Upper lobe of left lung (tissue), 6 donors: ENCODE results near the gene NFATC2. TPM values are rescaled to one million over a fixed set of nuclear protein-coding genes. Genes with fewer than 3 reads are reported as not detected.

Experiments used
- ATAC-seq, 2 donors: fragments of 200-7000 bp; cut with Tn5 transposase; one replicate each; pipeline ENCODE4 v1.9.1; 2022; ENCODE audit warnings: mild to moderate bottlenecking in 2 of 2, moderate library complexity in 2 of 2; ENCODE audit not compliant: low FRiP score in 2 of 2
- DNase-seq, 2 donors: peaks; one replicate each; pipeline ENCODE4 v3.0.0-alpha.2; 2019 to 2020
- H3K27ac ChIP-seq, 4 donors: fragments of 200-600 bp; sonication (generic); one replicate each; pipeline ENCODE4 v1.5.1; 2016 to 2019
- H3K27me3 ChIP-seq, 4 donors: fragments of 200-600 bp; sonication (generic); one replicate each; pipeline ENCODE4 v1.5.1; 2017 to 2019
- H3K36me3 ChIP-seq, 4 donors: fragments of 200-600 bp; sonication (generic); one replicate each; pipeline ENCODE4 v1.5.1; 2016 to 2019
- H3K4me1 ChIP-seq, 4 donors: fragments of 200-600 bp; sonication (generic); one replicate each; pipeline ENCODE4 v1.5.1; 2018 to 2019
- H3K4me3 ChIP-seq, 4 donors: fragments of 200-600 bp; sonication (generic); one replicate each; pipeline ENCODE4 v1.5.1; 2017 to 2019; ENCODE audit warnings: mild to moderate bottlenecking in 2 of 4, moderate library complexity in 1 of 4
- H3K9me3 ChIP-seq, 4 donors: fragments of 200-600 bp; sonication (generic); one replicate each; pipeline ENCODE4 v1.5.1; 2018 to 2019
- CTCF ChIP-seq, 6 experiments: fragments of 450-650 bp in 4 of 6; fragments of 200-600 bp in 2 of 6; sonication (generic) in 2 of 6; IDR thresholded peaks; one replicate each; pipeline ENCODE4 v1.5.1; 2016 to 2019; ENCODE audit warnings: antibody characterized with exemption in 6 of 6
- EP300 ChIP-seq, 4 donors: sonication (generic); formaldehyde crosslinking; IDR thresholded peaks; one replicate each; pipeline ENCODE4 v1.5.1; 2017; ENCODE audit warnings: antibody characterized with exemption in 4 of 4, control low read depth in 2 of 4
- POLR2A ChIP-seq, 4 donors: fragments of 450-650 bp; IDR thresholded peaks; one replicate each; pipeline ENCODE4 v1.5.1; 2016 to 2017; ENCODE audit warnings: antibody characterized with exemption in 4 of 4, mild to moderate bottlenecking in 2 of 4
- POLR2AphosphoS5 ChIP-seq, 2 donors: sonication (generic); formaldehyde crosslinking; IDR thresholded peaks; one replicate each; pipeline ENCODE4 v1.5.1; 2017; ENCODE audit warnings: antibody characterized with exemption in 2 of 2
- WGBS, 2 donors: methylation state at CpG; one replicate each; pipeline ENCODE4 v1.1.5; 2017 to 2018; 5-methylcytosine and 5-hydroxymethylcytosine counted together
- total RNA-seq, 6 donors: library from RNA; depleted of rRNA in 4 of 6; stranded (reverse); fragments of >200 nt in 4 of 6; gene quantifications; one replicate each; pipeline versions ENCODE4 v1.1.0 to v1.2.1, GENCODE V29; 2016 to 2021
- donor health status: DM: no; HTN: no; CAD: no; lungs with moderate emphysema.
- donor health status: DM: no; HTN: yes; CAD: no; lungs with severe emphysema.

The NFATC2 gene
- total RNA-seq, 6 donors from 2014 or later, result 5.1 to 28.1 (median 7.6) TPM

- TF ChIP-seq EP300 (IDR thresholded peaks at IDR 0.05) (no peak), POLR2A (IDR thresholded peaks at IDR 0.05) (no peak), POLR2AphosphoS5 (IDR thresholded peaks at IDR 0.05) (no peak), CTCF (IDR thresholded peaks at IDR 0.05) (no peak)
- Histone ChIP-seq H3K4me1 (peaks cover 30 to 63% (median 50%) of the 10 kb centered on the region in 4 donors), H3K4me3 (no peak overlapping the region), H3K27ac (no peak overlapping the region), H3K9me3 (no peaks in the 10 kb centered on the region), H3K36me3 (no peaks in the 10 kb centered on the region), H3K27me3 (no peaks in the 10 kb centered on the region)
- 74 to 75% methylated on average over 10 of the region's 10 CpGs for WGBS, 2 donors
- ATAC-seq, result no peak
- no peak for DNase-seq
These were observed 49.1 kb downstream of the NFATC2 start for GRCh38 chr20:51493346-51493791.

- peak overlapping the region in 3 of 4 donors; percentile 29 to 45 (median 36) for H3K4me3 ChIP-seq
These were observed 50.1 kb downstream of the NFATC2 start for GRCh38 chr20:51492167-51493092.

GRCh38 chr20:51491393-51491792 lies 51.1 kb downstream of the NFATC2 start:
- Histone ChIP-seq H3K27ac (no peak overlapping the region), H3K4me3 (no peak overlapping the region), H3K27me3 (no peaks in the 10 kb centered on the region), H3K4me1 (peaks cover 15 to 44% (median 33%) of the 10 kb centered on the region in 4 donors), H3K36me3 (no peaks in the 10 kb centered on the region), H3K9me3 (no peaks in the 10 kb centered on the region)
- WGBS, 2 donors, result 73 to 82% methylated on average over 11 of the region's 11 CpGs
- ATAC-seq (no peak), DNase-seq (no peak)
- no peak for TF ChIP-seq CTCF (IDR thresholded peaks at IDR 0.05)
- no peak for TF ChIP-seq POLR2A (IDR thresholded peaks at IDR 0.05)
- no peak for TF ChIP-seq EP300 (IDR thresholded peaks at IDR 0.05)
- TF ChIP-seq POLR2AphosphoS5 (IDR thresholded peaks at IDR 0.05), result no peak

More at GRCh38 chr20:51492167-51493092, 50.1 kb downstream of the NFATC2 start:
- Histone ChIP-seq H3K9me3 (no peaks in the 10 kb centered on the region), H3K27me3 (no peaks in the 10 kb centered on the region), H3K4me1 (peaks cover 22 to 54% (median 41%) of the 10 kb centered on the region in 4 donors), H3K27ac (peak overlapping the region; percentile 33 to 68 (median 50)), H3K36me3 (no peaks in the 10 kb centered on the region)
- WGBS, 2 donors, result 11 to 18% methylated on average over 8 to 40 of the region's 47 CpGs
- ATAC-seq (peak; percentile 77 to 78), DNase-seq (peak; percentile 46 to 91)
- TF ChIP-seq EP300 (IDR thresholded peaks at IDR 0.05), result peak in 1 of 4 donors; percentile 7
- peak in 1 of 2 donors; percentile 28 for TF ChIP-seq POLR2AphosphoS5 (IDR thresholded peaks at IDR 0.05)
- no peak for TF ChIP-seq CTCF (IDR thresholded peaks at IDR 0.05)

GRCh38 chr20:51490635-51491034 lies 51.9 kb downstream of the NFATC2 start:
- WGBS, 2 donors, result 68 to 81% methylated on average over 2 of the region's 2 CpGs
- no peak for TF ChIP-seq EP300 (IDR thresholded peaks at IDR 0.05)
- TF ChIP-seq POLR2AphosphoS5 (IDR thresholded peaks at IDR 0.05), result no peak
- no peak for TF ChIP-seq POLR2A (IDR thresholded peaks at IDR 0.05)
- no peak for TF ChIP-seq CTCF (IDR thresholded peaks at IDR 0.05)
- Histone ChIP-seq H3K36me3 (no peaks in the 10 kb centered on the region), H3K9me3 (no peaks in the 10 kb centered on the region), H3K4me1 (peaks cover 15 to 37% (median 33%) of the 10 kb centered on the region in 4 donors), H3K4me3 (no peak overlapping the region), H3K27me3 (no peaks in the 10 kb centered on the region), H3K27ac (no peak overlapping the region)
- DNase-seq, result no peak
- ATAC-seq, result no peak
